ENCODE data around the gene CPXM1.

DNA sequence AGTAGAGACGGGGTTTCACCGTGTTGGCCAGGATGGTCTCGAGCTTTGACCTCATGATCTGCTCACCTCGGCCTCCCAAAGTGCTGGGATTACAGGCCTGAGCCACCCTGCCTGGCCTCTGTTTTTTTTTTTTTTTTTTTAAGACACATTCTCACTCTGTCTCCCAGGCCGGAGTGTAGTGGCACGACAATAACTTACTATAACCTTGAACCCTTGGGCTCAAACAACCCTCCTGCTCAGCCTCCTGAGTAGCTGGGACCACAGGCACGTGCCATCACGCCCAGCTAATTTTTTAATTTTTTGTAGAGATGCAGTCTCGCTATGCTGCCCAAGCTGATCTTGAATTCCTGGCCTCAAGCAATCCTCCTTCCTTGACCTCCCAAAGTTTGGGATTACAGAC is 26.6 kb downstream of the CPXM1 start:
- no peak for TF ChIP-seq POLR2A (IDR thresholded peaks at IDR 0.05)
- TF ChIP-seq, protein P1, sequence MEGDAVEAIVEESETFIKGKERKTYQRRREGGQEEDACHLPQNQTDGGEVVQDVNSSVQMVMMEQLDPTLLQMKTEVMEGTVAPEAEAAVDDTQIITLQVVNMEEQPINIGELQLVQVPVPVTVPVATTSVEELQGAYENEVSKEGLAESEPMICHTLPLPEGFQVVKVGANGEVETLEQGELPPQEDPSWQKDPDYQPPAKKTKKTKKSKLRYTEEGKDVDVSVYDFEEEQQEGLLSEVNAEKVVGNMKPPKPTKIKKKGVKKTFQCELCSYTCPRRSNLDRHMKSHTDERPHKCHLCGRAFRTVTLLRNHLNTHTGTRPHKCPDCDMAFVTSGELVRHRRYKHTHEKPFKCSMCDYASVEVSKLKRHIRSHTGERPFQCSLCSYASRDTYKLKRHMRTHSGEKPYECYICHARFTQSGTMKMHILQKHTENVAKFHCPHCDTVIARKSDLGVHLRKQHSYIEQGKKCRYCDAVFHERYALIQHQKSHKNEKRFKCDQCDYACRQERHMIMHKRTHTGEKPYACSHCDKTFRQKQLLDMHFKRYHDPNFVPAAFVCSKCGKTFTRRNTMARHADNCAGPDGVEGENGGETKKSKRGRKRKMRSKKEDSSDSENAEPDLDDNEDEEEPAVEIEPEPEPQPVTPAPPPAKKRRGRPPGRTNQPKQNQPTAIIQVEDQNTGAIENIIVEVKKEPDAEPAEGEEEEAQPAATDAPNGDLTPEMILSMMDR (IDR thresholded peaks at IDR 0.05), result no peak
- no peak for TF ChIP-seq EP300 (IDR thresholded peaks at IDR 0.05)
- TF ChIP-seq POLR2AphosphoS5 (IDR thresholded peaks at IDR 0.05), result no peak

Data from stomach (tissue), 4 donors.